GM21423 (cell line): ENCODE data around the gene PCMTD2.

ENCODE experiments used
- ATAC-seq: cut with Tn5 transposase; IDR thresholded peaks from one replicate; pipeline ENCODE4 v1.9.1; 2021; ENCODE audit warnings: mild to moderate bottlenecking, moderate library complexity; ENCODE audit not compliant: unreplicated experiment

Gene PCMTD2

GRCh38 chr20:64238115-64238825 is 17.3 kb upstream of the PCMTD2 start:
- ATAC-seq, result no peak

GRCh38 chr20:64238851-64239387 is 16.6 kb upstream of the PCMTD2 start:
- ATAC-seq, result no peak

DNA sequence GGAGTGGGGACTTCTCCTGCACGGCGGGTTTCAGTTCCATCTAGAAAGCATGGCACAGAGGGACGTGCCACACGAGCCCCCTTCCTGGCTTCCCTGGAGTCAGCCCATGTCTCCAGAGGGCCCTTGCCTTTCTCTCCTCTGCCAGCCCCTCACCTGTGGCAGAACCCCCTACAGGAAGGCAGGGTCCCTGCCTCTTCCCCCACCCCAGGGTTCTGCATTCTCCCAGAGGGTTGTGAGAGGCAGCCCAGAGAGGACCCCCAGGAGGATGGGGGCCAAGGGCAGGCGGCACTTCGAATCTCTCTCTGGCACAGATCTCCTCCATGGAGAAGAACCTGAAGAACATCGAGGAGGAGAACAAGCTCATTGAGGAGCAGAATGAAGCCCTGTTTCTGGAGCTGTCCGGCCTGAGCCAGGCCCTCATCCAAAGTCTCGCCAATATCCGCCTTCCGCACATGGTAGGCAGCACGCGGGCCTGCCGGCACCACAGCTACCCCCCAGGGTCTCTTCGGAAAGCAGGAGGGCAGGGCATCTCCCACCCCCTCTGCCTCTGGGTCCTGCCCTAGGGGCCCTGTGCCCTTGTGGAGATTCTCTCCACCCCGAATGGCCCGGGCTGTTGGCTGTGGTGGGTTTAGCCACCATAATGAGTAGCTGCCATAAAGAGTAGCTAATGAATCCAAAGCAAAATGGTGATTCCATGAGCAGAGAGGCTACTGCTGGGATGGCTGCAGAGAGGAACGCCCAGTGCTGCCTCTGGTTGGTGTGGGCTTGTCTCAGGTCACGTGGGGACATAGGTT is 15.9 kb upstream of the PCMTD2 start:
- ATAC-seq, result no peak

DNA sequence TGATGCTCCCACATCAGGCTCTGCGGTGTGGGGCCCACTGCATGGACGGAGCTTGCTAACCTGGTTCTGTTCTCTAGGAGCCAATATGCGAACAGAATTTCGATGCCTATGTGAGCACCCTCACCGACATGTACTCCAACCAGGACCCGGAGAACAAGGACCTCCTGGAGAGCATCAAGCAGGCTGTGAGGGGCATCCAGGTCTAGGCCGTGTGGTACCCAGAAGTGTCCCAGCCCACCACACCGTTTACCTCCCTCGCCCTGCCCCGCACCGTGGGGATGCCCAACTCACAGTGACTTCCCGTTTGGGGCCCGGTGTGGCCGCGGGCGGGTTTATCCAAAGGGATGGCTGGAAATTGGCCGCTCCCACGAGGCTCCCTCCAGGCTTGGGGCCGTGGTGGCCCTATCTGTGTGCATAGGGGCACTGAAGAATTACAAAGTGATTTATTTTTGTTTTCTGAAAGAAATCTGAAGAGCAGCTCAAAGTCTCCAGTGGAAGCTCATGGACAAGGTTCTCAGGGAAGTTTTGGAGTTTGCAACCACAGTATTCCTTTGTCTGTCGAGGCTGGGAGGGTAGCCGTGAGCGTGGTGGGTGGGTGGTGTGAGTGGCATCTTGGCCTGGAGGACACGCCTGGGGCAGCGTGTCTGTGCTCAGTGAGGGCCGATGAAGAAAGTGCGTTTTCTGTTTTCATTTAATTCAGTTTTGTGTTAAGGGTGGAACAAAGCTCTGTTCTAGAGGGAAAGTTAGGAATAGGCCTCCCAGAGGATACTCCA is 15.1 kb upstream of the PCMTD2 start:
- ATAC-seq, result no peak

DNA sequence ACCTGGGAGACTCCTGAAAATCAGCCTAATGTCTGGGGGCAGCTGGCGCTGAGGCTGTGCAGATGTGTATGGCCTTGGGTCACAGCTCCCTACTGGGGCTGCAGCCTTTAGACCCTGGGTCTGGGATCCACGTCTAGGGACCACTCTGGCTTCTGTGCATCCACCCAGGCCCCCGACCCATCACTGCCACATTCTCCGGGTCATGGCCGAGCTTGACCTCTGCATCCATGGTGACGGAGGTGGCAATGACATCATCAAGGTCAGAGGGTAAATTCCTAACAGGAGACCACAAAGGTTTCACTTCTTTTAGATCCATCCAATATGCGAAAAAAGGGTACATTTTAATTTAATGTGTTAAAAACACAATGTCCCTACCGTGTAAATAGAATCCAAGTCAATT is 14.5 kb upstream of the PCMTD2 start:
- ATAC-seq, result no peak

GRCh38 chr20:64242003-64242796 is 13.3 kb upstream of the PCMTD2 start:
- no peak for ATAC-seq

DNA sequence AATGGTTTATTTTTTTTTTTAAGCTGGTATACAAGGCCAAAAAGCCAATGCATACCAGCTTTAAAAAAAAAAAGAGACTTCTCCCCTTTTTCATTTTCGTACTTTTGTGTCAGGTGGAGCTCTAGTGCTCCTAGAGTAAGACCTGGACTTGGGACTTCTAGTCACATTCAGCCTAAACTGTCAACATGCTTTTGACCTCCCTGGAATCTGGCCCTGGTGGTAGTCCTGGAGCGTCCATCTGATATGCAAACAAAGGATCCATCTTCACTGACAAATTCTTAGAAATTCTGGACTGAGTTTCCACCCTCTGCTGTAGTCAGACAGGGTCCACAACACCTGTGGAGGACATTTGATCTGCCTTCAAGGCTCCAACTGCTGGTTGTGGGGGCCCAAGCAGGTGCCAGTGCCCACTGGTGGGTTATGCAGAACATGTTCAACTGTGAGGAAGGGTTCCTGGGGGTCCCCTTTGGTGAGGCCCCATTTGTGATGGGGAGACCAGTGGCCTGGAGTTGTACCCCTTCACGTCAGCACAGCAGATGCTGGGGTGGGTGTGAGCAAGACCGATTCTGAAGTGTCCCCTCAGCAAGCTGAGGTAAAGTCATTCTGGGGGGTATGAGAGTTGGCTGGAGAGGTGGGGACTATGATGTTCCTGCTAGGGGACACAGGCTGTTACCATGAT is 12.6 kb upstream of the PCMTD2 start:
- no peak for ATAC-seq

DNA sequence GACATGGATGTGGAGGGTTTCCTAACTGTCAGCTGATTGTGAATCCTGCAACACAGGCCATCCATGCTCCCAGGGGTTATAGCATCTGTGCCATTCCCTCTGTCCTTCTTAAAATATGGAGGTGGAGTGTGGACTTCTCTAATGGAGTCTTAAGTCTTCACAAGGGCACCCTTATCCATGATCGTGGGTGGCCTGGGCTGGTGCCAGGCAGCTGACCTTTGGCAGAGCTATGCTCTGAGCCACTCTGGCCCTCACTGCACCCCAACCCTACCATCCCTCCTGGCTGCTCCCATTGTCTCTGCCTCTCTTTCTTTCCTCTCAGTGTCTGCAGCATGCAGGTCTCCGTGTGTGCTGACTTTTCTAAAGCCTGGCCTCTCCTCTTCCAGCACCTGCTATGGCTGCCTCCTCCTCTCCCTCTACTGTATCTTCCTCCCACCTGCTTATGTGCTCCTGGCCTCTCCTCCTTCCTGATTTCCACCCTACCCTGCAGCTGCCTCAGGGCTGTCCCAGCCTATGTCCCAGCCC is 11.2 kb upstream of the PCMTD2 start:
- no peak for ATAC-seq

GRCh38 chr20:64244870-64245603 is 10.5 kb upstream of the PCMTD2 start:
- no peak for ATAC-seq

- ATAC-seq, result no peak
Measured at GRCh38 chr20:64245746-64246595, 9.6 kb upstream of the PCMTD2 start.

- no peak for ATAC-seq
Measured at GRCh38 chr20:64246616-64247306, 8.8 kb upstream of the PCMTD2 start.

- ATAC-seq, result no peak
Measured at GRCh38 chr20:64247307-64247618, 8.3 kb upstream of the PCMTD2 start.

GRCh38 chr20:64247970-64248841 is 7.3 kb upstream of the PCMTD2 start:
- no peak for ATAC-seq

- no peak for ATAC-seq
Measured at GRCh38 chr20:64250027-64250426, 5.5 kb upstream of the PCMTD2 start.

DNA sequence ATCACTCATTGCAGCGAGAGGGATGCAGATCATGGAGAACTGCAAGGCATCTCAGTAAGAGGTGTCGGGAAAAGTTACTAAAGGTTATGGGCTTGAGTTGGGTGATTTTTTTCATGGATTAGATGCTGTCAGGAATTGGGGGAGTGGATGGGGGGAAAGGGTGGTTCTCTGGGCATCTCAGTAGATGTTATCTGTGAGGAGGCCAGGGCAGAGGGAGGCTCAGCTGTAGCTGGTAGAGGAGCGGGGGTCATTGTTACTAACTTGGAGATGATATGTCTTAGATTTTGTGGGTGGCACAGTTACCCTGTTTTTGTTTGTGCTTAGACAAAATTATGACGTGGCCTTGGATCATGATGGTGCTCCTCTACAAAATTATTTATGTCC is 2.6 kb upstream of the PCMTD2 start:
- ATAC-seq, result no peak

DNA sequence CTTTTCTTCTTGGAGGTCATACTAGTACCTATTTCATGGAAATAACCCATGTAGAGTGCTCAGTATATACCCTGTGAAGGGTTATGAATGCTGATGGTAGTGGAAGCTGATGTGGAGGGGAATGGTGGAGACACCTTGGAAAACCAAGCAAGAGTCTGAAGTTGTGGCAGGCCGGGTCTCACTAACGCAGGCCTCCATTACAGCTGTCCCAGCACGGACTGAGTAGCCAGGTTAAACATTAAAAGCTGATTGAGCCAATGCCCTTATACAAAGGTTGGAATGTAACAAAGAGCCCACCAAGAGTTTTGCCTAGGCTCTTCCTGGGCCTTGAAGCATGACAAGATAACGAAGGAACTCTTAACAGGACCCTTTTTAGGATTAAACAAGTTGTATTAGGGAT is 2.1 kb upstream of the PCMTD2 start:
- no peak for ATAC-seq

GRCh38 chr20:64254156-64254555 is 1.4 kb upstream of the PCMTD2 start:
- ATAC-seq, result no peak
